Thoracic aorta (tissue), 2 donors: ENCODE results near the gene GBP5. TPM values are rescaled to one million over a fixed set of nuclear protein-coding genes. Genes with fewer than 3 reads are reported as not detected.
"Not testable (repeated sequence)": the region's sequence is repeated elsewhere in the genome, so short reads cannot be mapped to it uniquely, and the experiment has no call there.

ENCODE experiments used
- ATAC-seq: fragments of 150-250 bp; one replicate; pipeline ENCODE4 v1.8.0; 2017; ENCODE audit warnings: low read depth; ENCODE audit not compliant: insufficient number of reproducible peaks, low FRiP score
- DNase-seq: peaks from one replicate; pipeline ENCODE4 v3.0.0-alpha.2; 2020; ENCODE audit warnings: low spot score
- H3K27ac ChIP-seq, 2 donors: fragments of 200-600 bp; sonication (generic); 1 replicate in 1 of 2; 2 replicates in 1 of 2; pipeline ENCODE4 v1.5.1; 2016; ENCODE audit warnings: mild to moderate bottlenecking in 2 of 2, moderate library complexity in 2 of 2
- H3K27me3 ChIP-seq: fragments of 200-600 bp; sonication (generic); replicated peaks from 2 replicates; pipeline ENCODE4 v1.6.0; 2016; ENCODE audit warnings: mild to moderate bottlenecking; ENCODE audit not compliant: insufficient read depth
- H3K36me3 ChIP-seq: fragments of 200-600 bp; sonication (generic); one replicate; pipeline ENCODE4 v1.5.1; 2016
- H3K4me1 ChIP-seq, 2 donors: fragments of 200-600 bp; sonication (generic); 1 replicate in 1 of 2; 2 replicates in 1 of 2; pipeline versions ENCODE4 v1.5.1 to v1.6.0; 2016; ENCODE audit warnings: low read depth in 2 of 2, mild to moderate bottlenecking in 1 of 2; ENCODE audit not compliant: control insufficient read depth in 1 of 2
- H3K4me3 ChIP-seq: fragments of 200-600 bp; sonication (generic); 2 replicates; pipeline ENCODE4 v1.5.1; 2016; ENCODE audit warnings: mild to moderate bottlenecking
- H3K9me3 ChIP-seq: fragments of 200-600 bp; sonication (generic); 2 replicates; pipeline ENCODE4 v1.5.1; 2016
- CTCF ChIP-seq: fragments of 200-600 bp; sonication (generic); IDR thresholded peaks from one replicate; pipeline ENCODE4 v1.5.1; 2019; ENCODE audit warnings: antibody characterized with exemption
- total RNA-seq, 2 donors: library from RNA; depleted of rRNA; stranded (reverse); fragments of >200 nt; gene quantifications; one replicate each; pipeline versions ENCODE4 v1.1.0 to v1.2.3, GENCODE V29; 2016

GBP5 gene
- total RNA-seq, 2 donors from 2014 or later = 7.3 to 15.8 TPM

- Histone ChIP-seq H3K36me3 (no peaks in the 10 kb centered on the region), H3K4me1 (peaks cover 11 to 26% of the 10 kb centered on the region in 2 donors), H3K9me3 (no peaks in the 10 kb centered on the region), H3K4me3 (peak overlapping the region; percentile 59), H3K27ac (no peak overlapping the region), H3K27me3 (no peaks in the 10 kb centered on the region)
- DNase-seq (no peak), ATAC-seq (no peak)
- TF ChIP-seq CTCF = no peak
These were observed 10.6 kb downstream of the GBP5 start for GRCh38 chr1:89261926-89262515.

- TF ChIP-seq CTCF = no peak
- DNase-seq (no peak), ATAC-seq (no peak)
- Histone ChIP-seq H3K9me3 (no peaks in the 10 kb centered on the region), H3K36me3 (no peaks in the 10 kb centered on the region), H3K27ac (no peak overlapping the region), H3K4me3 (peak overlapping the region; percentile 0), H3K4me1 (peaks cover 11 to 26% of the 10 kb centered on the region in 2 donors), H3K27me3 (no peaks in the 10 kb centered on the region)
These were observed 11.9 kb downstream of the GBP5 start for GRCh38 chr1:89260566-89261255.

GRCh38 chr1:89260042-89260441 lies 12.6 kb downstream of the GBP5 start:
- no peaks in the 10 kb centered on the region for H3K27me3 ChIP-seq
- H3K27ac ChIP-seq = no peak overlapping the region
- ATAC-seq = no peak
- no peak for TF ChIP-seq CTCF
- no peaks in the 10 kb centered on the region for H3K36me3 ChIP-seq
- H3K4me1 ChIP-seq = peaks cover 11 to 26% of the 10 kb centered on the region in 2 donors
- no peak for DNase-seq
- no peaks in the 10 kb centered on the region for H3K9me3 ChIP-seq
- no peak overlapping the region for H3K4me3 ChIP-seq

- no peaks in the 10 kb centered on the region for H3K9me3 ChIP-seq
- ATAC-seq (no peak), DNase-seq (no peak)
- no peak for TF ChIP-seq CTCF
- no peaks in the 10 kb centered on the region for H3K27me3 ChIP-seq
- no peak overlapping the region for H3K27ac ChIP-seq
- H3K4me3 ChIP-seq = no peak overlapping the region
- peaks cover 11 to 26% of the 10 kb centered on the region in 2 donors for H3K4me1 ChIP-seq
- H3K36me3 ChIP-seq = no peaks in the 10 kb centered on the region
These were observed 13.2 kb downstream of the GBP5 start for GRCh38 chr1:89259283-89259971.

- H3K4me3 ChIP-seq = no peak overlapping the region
These were observed 15.6 kb downstream of the GBP5 start for GRCh38 chr1:89257041-89257440.

GRCh38 chr1:89255581-89255980 lies 17.1 kb downstream of the GBP5 start:
- H3K27me3 ChIP-seq, H3K4me3 ChIP-seq, H3K27ac ChIP-seq, H3K9me3 ChIP-seq, H3K36me3 ChIP-seq, ATAC-seq, DNase-seq, H3K4me1 ChIP-seq: not testable (repeated sequence)

More at GRCh38 chr1:89257041-89257440, 15.6 kb downstream of the GBP5 start:
- no peaks in the 10 kb centered on the region for H3K9me3 ChIP-seq
- DNase-seq = no peak
- H3K27ac ChIP-seq = no peak overlapping the region
- ATAC-seq = no peak
- H3K36me3 ChIP-seq = no peaks in the 10 kb centered on the region
- H3K27me3 ChIP-seq = no peaks in the 10 kb centered on the region
- no peak for TF ChIP-seq CTCF
- H3K4me1 ChIP-seq = peaks cover 2 to 15% of the 10 kb centered on the region in 2 donors
